Measurements from ENCODE around the gene SPN. TPM values are rescaled to one million over a fixed set of nuclear protein-coding genes. Genes with fewer than 3 reads are reported as not detected.
A peak's percentile ranks its signal among the peaks of the same experiment; 100 is the strongest.
"Not testable (repeated sequence)": the region's sequence is repeated elsewhere in the genome, so short reads cannot be mapped to it uniquely, and the experiment has no call there.

The SPN gene, protein sequence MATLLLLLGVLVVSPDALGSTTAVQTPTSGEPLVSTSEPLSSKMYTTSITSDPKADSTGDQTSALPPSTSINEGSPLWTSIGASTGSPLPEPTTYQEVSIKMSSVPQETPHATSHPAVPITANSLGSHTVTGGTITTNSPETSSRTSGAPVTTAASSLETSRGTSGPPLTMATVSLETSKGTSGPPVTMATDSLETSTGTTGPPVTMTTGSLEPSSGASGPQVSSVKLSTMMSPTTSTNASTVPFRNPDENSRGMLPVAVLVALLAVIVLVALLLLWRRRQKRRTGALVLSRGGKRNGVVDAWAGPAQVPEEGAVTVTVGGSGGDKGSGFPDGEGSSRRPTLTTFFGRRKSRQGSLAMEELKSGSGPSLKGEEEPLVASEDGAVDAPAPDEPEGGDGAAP
- 191 and 196 TPM in 2 replicates for total RNA-seq

DNA sequence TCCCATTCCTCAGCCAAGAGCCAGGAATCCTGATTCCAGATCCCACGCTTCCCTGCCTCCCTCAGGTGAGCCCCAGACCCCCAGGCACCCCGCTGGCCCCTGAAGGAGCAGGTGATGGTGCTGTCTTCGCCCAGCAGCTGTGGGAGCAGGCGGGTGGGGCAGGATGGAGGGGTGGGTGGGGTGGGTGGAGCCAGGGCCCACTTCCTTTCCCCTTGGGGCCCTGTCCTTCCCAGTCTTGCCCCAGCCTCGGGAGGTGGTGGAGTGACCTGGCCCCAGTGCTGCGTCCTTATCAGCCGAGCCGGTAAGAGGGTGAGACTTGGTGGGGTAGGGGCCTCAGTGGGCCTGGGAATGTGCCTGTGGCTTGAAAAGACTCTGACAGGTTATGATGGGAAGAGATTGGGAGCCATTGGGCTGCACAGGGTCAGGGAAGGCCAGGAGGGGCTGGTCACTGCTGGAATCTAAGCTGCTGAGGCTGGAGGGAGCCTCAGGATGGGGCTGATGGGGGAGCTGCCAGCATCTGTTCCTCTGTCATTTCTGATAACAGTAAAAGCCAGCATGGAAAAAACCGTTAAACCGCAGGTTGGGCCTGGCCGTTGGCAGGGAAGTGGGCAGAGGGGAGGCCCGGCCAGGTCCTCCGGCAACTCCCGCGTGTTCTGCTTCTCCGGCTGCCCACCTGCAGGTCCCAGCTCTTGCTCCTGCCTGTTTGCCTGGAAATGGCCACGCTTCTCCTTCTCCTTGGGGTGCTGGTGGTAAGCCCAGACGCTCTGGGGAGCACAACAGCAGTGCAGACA is at the start of gene SPN:
Gene SPN (plus strand): TSS at position 232 of the 791 bp plus-strand sequence. CDS start 482 bp downstream, at position 714.
- no peaks in the 10 kb centered on the region for H3K9me3 Mint-ChIP-seq
- H3K27me3 Mint-ChIP-seq (ENCODE audit: insufficient read depth) = peaks cover 2% of the 10 kb centered on the region
- intact Hi-C loops (cut with micrococcal nuclease) = no loop called here
- peak within 1 kb of the TSS; percentile 95 for H3K4me3 Mint-ChIP-seq
- peaks cover 33% of the 10 kb centered on the region for H3K36me3 Mint-ChIP-seq (ENCODE audit: low read depth)
- peak within 1 kb of the TSS; percentile 95 for H3K27ac Mint-ChIP-seq
- peaks cover 69% of the 10 kb centered on the region for H3K4me1 Mint-ChIP-seq (ENCODE audit: low read depth)
- peak; percentile 36 for DNase-seq (ENCODE audit: low spot score)

DNA sequence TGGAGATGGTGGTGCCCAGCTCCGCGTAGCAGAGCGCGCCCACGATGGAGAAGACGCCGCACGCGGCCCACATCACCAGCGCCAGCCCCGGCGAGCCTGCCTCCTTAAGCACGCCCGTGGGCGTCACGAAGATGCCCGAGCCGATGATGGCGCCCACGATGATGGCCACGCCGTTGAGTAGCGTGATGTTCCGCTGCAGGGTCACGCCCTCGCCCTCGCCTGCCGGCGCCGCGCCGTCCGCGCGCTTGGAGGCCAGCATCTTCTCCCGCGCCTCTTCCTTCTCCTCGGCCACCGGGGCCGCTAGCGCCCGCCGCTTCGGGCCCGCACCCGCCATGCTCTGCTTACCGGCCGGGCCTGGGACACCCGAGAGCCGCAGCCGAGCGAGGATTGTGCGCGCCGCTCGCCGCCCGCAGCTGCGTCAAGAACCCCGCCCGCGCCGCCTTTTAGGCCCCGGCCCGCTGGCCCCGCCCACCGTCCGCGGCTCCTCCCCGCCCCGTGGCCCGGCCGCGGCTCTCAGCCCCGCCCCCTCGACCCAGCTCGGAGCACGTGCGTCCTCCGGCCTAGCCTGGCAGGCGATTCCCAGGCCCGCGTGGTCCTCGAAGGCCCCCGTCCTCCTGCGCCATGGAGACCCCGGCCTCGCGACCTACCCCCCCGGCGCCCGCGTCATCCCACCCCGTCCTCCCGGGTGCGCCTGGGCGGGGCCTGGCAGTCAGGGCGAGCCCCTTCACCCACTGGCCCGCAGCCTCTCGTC is 49.6 kb upstream of the SPN start:
- H3K27me3 Mint-ChIP-seq (ENCODE audit: insufficient read depth); H3K9me3 Mint-ChIP-seq: not testable (repeated sequence)
- peak; percentile 86 for DNase-seq (ENCODE audit: low spot score)
- peaks cover 19% of the 10 kb centered on the region for H3K4me1 Mint-ChIP-seq (ENCODE audit: low read depth)
- peak overlapping the region; percentile 100 for H3K27ac Mint-ChIP-seq
- H3K4me3 Mint-ChIP-seq = peak overlapping the region; percentile 99
- intact Hi-C loops (cut with micrococcal nuclease) = loop anchor here (5.0 kb wide), 1 partner anchor 194 kb away; the partner anchor contains the start of gene MAZ
- peaks cover 14% of the 10 kb centered on the region for H3K36me3 Mint-ChIP-seq (ENCODE audit: low read depth)

DNA sequence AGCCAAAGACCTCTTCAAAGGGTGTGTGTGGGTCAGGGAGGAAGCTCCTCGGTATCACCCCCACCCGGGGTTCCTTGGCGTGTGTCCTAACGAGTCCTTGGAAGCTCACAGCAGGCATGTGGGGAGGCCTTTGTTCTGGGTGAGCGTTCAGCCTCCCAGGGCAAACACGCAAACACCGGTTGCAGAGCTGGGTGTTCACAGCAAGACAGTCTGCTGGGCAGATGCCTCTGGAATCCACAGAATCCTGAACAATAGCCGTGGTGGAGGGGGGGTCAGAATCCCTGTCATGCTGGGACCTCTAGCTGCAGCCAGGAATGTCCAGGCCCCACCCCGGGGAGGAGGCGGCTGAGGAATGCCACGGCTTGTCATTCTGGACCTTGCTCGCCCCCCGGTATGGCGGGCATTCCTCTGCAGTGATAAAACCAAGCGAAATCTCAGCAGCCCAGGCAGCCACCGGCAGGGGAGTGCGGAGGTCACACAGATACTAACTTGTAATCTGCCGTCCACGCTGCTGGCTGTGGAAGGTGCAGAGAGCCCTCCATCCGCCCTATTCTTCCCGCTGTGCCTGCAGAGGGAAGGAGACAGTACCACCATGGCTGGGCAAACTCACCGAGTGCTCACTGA is 48.2 kb upstream of the SPN start:
- intact Hi-C loops (cut with micrococcal nuclease) = loop anchor here (5.0 kb wide), 1 partner anchor 192 kb away; the partner anchor contains the start of gene MAZ
- peak overlapping the region; percentile 2 for H3K4me3 Mint-ChIP-seq
- H3K27me3 Mint-ChIP-seq (ENCODE audit: insufficient read depth); H3K9me3 Mint-ChIP-seq; DNase-seq (ENCODE audit: low spot score); H3K4me1 Mint-ChIP-seq (ENCODE audit: low read depth); H3K27ac Mint-ChIP-seq: not testable (repeated sequence)
- H3K36me3 Mint-ChIP-seq (ENCODE audit: low read depth) = peaks cover 14% of the 10 kb centered on the region

DNA sequence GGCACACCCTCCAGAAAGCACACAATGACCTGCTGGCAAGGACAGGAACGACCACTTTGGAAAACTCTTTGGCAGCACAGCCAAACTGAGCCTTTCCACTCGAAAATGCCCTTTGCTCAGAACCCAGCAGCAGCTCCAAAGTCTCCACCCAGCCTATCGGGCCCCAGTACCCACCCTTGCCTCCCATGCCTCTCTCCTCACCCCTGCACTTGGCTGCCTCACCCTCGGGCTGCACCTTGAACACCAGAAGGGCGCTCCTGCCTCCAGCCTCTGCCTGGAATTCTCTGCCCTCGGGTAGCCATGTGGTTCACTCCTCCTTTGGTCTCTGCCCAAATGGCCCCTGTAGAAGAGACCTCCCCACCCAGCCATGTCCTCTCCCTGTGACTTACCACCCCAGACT is 46.9 kb upstream of the SPN start:
- DNase-seq (ENCODE audit: low spot score); intact Hi-C loops (cut with micrococcal nuclease); H3K27ac Mint-ChIP-seq; H3K27me3 Mint-ChIP-seq (ENCODE audit: insufficient read depth); H3K9me3 Mint-ChIP-seq; H3K4me1 Mint-ChIP-seq (ENCODE audit: low read depth): not testable (repeated sequence)
- Mint-ChIP-seq H3K36me3 (ENCODE audit: low read depth) (peaks cover 12% of the 10 kb centered on the region), H3K4me3 (peak overlapping the region; percentile 47)

DNA sequence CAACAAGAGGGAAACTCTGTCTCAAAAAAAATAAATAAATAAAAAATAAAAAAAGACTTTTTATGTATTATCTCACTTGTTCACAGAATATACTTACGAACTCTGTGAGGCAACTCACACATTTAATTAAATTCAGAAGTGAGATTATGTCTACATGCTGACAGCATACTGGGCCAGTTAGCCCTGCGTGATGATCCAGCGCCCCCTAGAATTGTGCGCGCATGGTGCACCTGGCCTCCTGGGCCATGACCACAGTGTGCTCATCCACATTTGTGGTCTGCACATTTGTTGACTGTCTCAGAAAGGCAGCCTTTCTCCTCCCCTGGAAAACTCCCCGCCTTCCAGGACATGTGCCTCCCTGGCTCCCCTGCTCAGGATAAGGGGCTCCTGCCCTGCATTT is 42.5 kb upstream of the SPN start:
- not testable (repeated sequence) for H3K27ac Mint-ChIP-seq

DNA sequence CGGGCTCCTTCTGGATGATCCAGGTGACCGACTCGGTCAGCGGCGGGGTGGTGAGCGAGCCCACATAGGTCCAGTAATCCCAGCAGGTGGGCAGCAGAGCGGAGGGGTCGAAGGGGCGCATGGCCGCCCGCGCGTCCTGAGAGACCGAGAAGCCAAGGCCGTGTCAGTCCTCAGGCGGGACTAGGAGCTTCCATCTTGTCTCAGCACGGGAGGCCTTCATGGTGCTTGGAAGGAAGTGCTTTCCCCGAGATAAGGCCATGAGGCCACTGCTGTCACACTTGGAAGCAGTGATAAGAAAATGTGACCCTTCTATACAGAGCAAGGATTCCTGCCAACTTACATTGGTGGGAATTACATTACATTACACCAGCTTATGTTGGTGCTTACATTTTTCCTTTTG is 40.3 kb upstream of the SPN start:
- H3K36me3 Mint-ChIP-seq (ENCODE audit: low read depth); H3K9me3 Mint-ChIP-seq; H3K27me3 Mint-ChIP-seq (ENCODE audit: insufficient read depth); DNase-seq (ENCODE audit: low spot score); H3K27ac Mint-ChIP-seq; intact Hi-C loops (cut with micrococcal nuclease); H3K4me3 Mint-ChIP-seq: not testable (repeated sequence)
- H3K4me1 Mint-ChIP-seq (ENCODE audit: low read depth) = peaks cover 11% of the 10 kb centered on the region

More for the DNA sequence above, 42.5 kb upstream of the SPN start:
- DNase-seq (ENCODE audit: low spot score); H3K4me1 Mint-ChIP-seq (ENCODE audit: low read depth); H3K9me3 Mint-ChIP-seq; intact Hi-C loops (cut with micrococcal nuclease); H3K4me3 Mint-ChIP-seq; H3K36me3 Mint-ChIP-seq (ENCODE audit: low read depth); H3K27me3 Mint-ChIP-seq (ENCODE audit: insufficient read depth): not testable (repeated sequence)

DNA sequence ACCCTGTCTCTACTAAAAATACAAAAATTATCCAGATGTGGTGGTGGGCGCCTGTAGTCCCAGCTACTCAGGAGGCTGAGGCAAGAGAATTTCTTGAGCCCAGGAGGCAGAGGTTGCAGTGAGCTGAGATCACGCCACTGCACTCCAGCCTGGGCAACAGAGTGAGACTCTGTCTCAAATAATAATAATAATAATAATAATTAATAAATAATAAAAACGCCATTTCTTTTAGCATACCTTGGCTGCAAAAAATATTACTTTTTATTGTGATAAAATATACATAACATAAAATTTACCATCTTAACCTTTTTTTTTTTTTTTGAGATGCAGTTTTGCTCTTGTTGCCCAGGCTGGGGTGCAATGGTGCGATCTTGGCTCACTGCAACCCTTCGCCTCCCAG is 39.8 kb upstream of the SPN start:
- H3K4me3 Mint-ChIP-seq; intact Hi-C loops (cut with micrococcal nuclease); H3K36me3 Mint-ChIP-seq (ENCODE audit: low read depth); DNase-seq (ENCODE audit: low spot score); H3K9me3 Mint-ChIP-seq; H3K27ac Mint-ChIP-seq; H3K27me3 Mint-ChIP-seq (ENCODE audit: insufficient read depth): not testable (repeated sequence)
- H3K4me1 Mint-ChIP-seq (ENCODE audit: low read depth) = peaks cover 11% of the 10 kb centered on the region

DNA sequence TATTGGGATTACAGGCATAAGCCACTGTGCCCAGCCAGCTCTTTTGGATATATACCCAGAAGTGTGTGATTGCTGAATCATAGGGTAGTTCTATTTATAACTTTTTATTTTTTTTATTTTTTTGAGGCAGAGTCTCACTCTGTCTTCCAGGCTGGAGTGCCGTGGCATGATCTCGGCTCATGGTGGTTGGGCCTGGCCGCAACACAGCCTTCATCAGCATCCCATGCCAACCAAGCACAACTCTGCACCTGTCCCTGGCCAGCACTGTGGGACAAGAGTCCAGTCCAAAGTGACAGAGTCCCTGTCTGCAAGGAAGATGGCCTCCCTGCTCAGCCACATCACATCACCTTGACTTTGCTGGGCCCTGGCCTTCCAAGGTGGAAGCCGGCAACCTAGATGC is 37.9 kb upstream of the SPN start:
- not testable (repeated sequence) for H3K36me3 Mint-ChIP-seq (ENCODE audit: low read depth); H3K27me3 Mint-ChIP-seq (ENCODE audit: insufficient read depth); DNase-seq (ENCODE audit: low spot score); H3K9me3 Mint-ChIP-seq; H3K4me3 Mint-ChIP-seq; H3K27ac Mint-ChIP-seq
- intact Hi-C loops (cut with micrococcal nuclease) = loop anchor here (5.0 kb wide), 1 partner anchor 182 kb away; the partner anchor contains the start of gene MAZ
- H3K4me1 Mint-ChIP-seq (ENCODE audit: low read depth) = peaks cover 11% of the 10 kb centered on the region

DNA sequence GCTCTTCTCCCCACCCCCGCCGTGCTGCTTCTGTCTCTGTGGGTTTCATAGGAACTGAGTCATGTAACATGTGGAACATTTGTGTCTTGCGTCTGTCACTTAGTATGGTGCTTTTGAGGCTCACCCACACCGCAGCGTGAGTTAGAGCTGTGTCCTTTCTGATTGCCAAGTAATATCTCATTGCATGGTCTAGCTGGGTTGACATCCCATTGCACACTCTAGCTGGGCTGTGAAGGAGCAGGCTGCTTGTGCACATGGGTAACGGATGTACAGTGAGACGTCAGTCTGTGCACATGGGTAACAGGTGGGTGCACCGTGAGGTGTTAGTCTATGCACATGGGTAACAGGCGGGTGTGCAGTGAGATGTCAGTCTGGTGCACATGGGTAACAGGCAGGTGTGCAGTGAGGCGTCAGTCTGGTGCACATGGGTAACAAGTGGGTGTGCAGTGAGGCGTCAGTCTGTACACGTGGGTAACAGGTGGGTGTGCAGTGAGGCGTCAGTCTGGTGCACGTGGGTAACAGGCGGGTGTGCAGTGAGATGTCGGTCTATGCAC is 36.2 kb upstream of the SPN start:
- intact Hi-C loops (cut with micrococcal nuclease) = loop anchor here (5.0 kb wide), 1 partner anchor 180 kb away; the partner anchor contains the start of gene MAZ
- H3K27ac Mint-ChIP-seq = peak overlapping the region; percentile 91
- not testable (repeated sequence) for H3K36me3 Mint-ChIP-seq (ENCODE audit: low read depth)

DNA sequence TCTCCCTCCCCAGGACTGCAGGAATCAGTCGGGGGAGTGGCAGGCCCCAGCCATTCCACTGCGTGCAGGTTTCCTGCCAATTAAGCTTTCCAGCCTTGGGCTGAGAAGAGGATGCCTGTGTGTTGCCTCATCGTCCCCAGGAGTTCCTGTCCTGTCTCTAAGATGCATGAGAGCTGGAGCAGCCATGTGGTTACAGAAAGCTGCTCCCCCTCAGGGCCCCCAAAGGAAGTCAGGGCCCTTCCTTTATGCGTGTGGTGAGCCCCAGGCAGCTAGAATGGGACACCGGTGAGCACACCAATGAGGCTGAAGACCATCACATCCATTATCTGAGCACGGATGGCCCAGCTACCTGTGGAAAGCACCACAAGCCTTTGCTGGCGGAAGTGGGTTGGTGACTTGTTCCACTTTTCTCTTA is 35.4 kb upstream of the SPN start:
- not testable (repeated sequence) for H3K36me3 Mint-ChIP-seq (ENCODE audit: low read depth); DNase-seq (ENCODE audit: low spot score); H3K27ac Mint-ChIP-seq; H3K9me3 Mint-ChIP-seq; H3K4me3 Mint-ChIP-seq; H3K27me3 Mint-ChIP-seq (ENCODE audit: insufficient read depth)
- intact Hi-C loops (cut with micrococcal nuclease) = loop anchor here (5.0 kb wide), 1 partner anchor 180 kb away; the partner anchor contains the start of gene MAZ
- peaks cover 11% of the 10 kb centered on the region for H3K4me1 Mint-ChIP-seq (ENCODE audit: low read depth)

More for the DNA sequence above, 36.2 kb upstream of the SPN start:
- H3K4me1 Mint-ChIP-seq (ENCODE audit: low read depth) = peaks cover 11% of the 10 kb centered on the region
- DNase-seq (ENCODE audit: low spot score) = peak; percentile 66
- peak overlapping the region; percentile 70 for H3K4me3 Mint-ChIP-seq
- H3K27me3 Mint-ChIP-seq (ENCODE audit: insufficient read depth); H3K9me3 Mint-ChIP-seq: not testable (repeated sequence)

DNA sequence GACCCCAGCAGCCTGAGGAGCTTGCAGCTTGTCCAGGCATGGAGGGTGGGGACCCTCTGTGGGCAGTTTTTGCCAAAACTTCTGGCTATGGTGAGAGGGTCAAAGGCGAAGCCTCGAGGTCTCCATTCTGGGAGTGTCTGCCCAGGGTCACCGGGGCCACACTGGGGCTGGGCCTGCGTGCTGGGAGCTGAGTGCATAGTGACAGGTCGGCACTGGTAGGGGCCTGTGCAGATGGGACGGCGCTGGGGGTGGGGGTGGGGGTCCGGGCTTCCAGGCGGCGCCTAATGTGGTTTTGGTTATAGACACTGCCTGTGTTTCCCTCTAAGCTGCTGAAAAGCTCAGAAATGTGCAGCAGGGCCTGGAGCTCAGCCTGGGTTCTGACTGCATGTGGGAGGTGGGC is 34.3 kb upstream of the SPN start:
- H3K27me3 Mint-ChIP-seq (ENCODE audit: insufficient read depth); H3K4me3 Mint-ChIP-seq; H3K27ac Mint-ChIP-seq; H3K36me3 Mint-ChIP-seq (ENCODE audit: low read depth); DNase-seq (ENCODE audit: low spot score); H3K9me3 Mint-ChIP-seq: not testable (repeated sequence)
- H3K4me1 Mint-ChIP-seq (ENCODE audit: low read depth) = peaks cover 11% of the 10 kb centered on the region
- intact Hi-C loops (cut with micrococcal nuclease) = loop anchor here (5.0 kb wide), 1 partner anchor 179 kb away; the partner anchor contains the start of gene MAZ

DNA sequence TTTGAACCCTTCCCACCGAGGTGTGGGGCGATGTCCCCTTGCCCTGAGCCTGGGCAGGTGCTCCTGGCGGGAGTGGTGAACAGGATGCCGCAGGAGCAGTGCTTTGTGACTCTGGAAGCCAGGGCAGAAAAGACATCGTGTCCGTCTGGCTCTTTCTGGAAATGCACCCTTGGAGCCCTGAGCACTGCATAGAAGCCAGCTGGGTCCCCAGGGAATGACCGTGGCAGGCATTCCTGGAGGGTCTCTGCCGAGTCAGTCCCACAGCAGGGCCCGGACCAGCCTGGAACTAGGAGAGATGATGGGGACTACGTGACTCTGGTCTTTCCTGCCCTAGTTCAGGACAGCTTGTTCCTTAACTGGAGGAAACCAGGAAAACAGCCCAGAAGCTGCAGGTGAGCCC is 33.7 kb upstream of the SPN start:
- H3K27ac Mint-ChIP-seq; DNase-seq (ENCODE audit: low spot score); H3K9me3 Mint-ChIP-seq; H3K36me3 Mint-ChIP-seq (ENCODE audit: low read depth); H3K4me3 Mint-ChIP-seq; H3K27me3 Mint-ChIP-seq (ENCODE audit: insufficient read depth): not testable (repeated sequence)
- intact Hi-C loops (cut with micrococcal nuclease) = loop anchor here (5.0 kb wide), 1 partner anchor 178 kb away; the partner anchor contains the start of gene MAZ
- peaks cover 11% of the 10 kb centered on the region for H3K4me1 Mint-ChIP-seq (ENCODE audit: low read depth)
